NCI-H2107 treated with DMSO at 0.1 percent for 48 hours (cell line): Measurements from ENCODE around the gene GOLGA1.
"Not testable (repeated sequence)": the region's sequence is repeated elsewhere in the genome, so short reads cannot be mapped to it uniquely, and the experiment has no call there.

ENCODE experiments used
- DNase-seq: peaks from one replicate; lab custom pipeline; 2025; ENCODE audit not compliant: unreplicated experiment; lab: John Stamatoyannopoulos, UW

The GOLGA1 gene, protein sequence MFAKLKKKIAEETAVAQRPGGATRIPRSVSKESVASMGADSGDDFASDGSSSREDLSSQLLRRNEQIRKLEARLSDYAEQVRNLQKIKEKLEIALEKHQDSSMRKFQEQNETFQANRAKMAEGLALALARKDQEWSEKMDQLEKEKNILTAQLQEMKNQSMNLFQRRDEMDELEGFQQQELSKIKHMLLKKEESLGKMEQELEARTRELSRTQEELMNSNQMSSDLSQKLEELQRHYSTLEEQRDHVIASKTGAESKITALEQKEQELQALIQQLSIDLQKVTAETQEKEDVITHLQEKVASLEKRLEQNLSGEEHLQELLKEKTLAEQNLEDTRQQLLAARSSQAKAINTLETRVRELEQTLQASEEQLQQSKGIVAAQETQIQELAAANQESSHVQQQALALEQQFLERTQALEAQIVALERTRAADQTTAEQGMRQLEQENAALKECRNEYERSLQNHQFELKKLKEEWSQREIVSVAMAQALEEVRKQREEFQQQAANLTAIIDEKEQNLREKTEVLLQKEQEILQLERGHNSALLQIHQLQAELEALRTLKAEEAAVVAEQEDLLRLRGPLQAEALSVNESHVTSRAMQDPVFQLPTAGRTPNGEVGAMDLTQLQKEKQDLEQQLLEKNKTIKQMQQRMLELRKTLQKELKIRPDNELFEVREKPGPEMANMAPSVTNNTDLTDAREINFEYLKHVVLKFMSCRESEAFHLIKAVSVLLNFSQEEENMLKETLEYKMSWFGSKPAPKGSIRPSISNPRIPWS

DNA sequence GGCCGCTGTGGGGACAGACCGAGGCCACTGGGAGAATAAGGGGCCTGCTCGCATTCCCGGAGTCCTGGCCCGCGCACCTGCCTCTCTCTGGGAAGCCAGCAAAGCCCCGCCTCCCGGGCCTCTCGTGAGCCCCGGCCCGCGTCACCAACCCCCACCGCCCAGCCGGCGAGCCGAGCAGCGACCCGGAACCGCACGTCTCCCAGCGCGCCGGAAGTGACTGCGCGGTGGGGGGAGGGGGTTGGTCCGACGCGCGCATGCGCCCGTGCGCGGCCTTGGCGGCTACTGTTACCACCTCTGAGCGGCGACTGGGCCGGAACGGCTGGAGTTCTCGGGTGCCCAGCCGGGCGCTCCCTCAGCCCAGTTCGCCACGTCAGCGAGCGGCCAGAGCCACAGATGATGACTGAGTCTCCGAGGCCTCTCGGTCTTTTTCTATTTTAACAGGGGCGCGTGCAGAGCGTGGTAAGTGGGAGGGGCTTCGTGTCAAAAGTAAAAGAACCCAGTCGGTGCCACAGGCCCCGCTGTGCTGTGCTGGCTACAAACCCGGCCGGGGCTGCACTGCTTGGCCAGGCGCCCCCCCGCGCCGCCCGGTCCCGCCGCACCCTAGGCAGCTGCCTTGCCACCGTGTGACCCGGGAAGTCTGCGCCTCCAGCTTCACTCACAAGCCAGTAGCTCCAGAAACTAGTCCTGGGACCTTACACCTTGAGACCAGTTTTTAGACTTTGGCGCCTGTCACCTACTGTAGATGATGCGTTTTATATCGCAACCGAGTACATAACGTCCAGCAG is at the start of gene GOLGA1:
GOLGA1 (minus strand) TSS at position 190 of the 785 bp plus-strand sequence. CDS start 2,372 bp downstream, outside the sequence.
- peak; percentile 73 for DNase-seq

GRCh38 chr9:124983698-124984097 is 42.8 kb upstream of the GOLGA1 start:
- no peak for DNase-seq

DNA sequence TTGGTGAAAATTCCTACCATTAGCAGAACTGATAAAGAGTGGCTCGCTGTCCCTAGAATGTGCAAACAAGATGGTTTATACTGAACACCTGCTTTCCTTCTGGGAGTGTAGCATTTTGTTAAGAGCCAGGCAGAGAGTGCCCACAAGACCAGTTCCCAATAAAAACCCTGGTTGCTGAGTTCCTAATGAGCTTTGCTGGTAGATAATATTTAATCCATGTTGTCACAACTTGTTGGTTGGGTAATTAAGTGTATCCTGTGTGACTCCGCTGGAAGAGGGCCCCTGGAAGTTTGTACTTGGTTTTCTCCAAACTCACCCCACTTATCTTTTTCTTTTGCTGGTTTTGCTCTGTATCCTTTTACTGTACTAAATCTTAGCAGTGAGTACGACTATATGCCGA is 39.5 kb upstream of the GOLGA1 start:
- DNase-seq = no peak

DNA sequence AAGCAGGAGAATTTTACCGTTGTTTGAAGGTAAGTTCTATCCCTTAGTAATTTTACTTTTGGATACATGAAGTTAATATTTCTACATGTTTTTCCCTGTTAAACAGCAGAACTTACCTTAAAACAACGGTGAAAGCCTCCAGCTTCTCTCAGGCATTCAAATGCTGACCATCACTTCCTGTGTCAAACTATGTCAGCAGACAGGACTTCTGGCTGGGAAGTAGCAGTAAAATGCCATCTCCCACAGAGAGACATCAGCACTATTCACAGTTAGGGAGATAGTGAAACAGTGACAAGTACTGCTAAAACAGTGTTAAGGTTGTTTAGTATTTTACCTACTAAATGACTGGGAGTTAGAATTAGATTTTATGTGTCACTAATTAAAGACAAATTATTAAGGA is 34.2 kb upstream of the GOLGA1 start:
- no peak for DNase-seq

DNA sequence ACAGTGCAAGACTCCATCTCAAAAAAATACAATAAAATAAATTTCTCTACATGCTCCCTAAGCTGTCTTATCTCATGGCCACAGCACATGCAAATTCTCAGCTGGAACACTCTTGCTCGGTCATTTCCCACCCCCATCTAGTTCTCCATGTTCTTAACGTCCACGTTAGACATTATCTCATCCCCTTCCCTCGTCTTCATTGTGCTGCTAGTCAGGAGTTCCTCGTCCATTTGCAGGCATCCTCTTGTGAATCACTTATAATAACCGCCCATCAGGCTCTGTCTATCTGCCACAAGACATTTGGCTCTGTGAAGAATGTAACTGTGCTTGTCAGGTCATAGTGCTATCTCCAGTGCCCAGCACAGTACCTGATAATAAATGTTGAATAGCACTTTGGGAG is 32.9 kb upstream of the GOLGA1 start:
- no peak for DNase-seq

DNA sequence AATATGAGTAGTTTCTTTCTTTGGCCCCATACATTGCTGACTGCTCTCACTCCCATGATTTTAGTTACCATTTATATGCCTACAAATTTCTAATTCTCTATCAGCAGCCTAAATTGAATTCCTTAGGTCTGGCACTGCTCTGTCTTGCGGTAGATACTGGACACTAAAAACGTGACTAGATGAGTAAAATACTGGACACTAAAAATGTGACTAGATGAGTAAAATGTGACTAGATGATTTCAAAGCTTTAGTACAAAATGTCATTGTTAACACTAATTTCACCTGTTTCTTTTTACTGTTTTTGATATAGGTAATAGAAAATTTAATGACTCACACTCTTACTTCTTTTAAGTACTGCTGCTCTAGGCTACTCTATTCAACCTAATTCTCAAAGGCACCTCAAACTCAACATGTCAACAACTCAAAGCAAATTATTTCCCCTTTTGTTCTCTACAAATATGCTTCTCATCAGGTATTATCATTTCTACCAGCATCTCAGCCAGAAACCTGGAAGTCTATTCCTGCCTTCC is 31.4 kb upstream of the GOLGA1 start:
- DNase-seq = no peak

- DNase-seq = peak; percentile 11
These were observed 28.5 kb upstream of the GOLGA1 start for GRCh38 chr9:124969401-124969800.

DNA sequence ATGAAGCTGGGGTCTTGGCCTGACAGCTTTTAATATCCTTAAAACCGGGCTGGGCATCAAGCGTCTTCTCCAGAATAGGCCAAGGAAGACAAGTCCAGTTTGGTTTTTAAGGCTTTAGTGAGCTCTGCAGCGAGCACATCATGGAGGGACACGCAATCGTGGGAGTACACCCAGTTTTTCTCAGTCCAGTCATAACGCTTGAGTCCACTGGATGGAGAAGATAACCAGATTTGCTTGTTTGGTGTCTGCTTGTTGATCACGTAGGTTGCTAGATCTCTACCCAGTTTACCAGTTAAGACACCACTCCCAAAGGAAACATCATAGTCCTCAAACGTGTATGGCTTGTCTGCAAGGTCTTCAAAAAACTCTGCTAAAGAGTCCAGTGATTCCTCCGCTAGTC is 27.4 kb upstream of the GOLGA1 start:
- DNase-seq = no peak

DNA sequence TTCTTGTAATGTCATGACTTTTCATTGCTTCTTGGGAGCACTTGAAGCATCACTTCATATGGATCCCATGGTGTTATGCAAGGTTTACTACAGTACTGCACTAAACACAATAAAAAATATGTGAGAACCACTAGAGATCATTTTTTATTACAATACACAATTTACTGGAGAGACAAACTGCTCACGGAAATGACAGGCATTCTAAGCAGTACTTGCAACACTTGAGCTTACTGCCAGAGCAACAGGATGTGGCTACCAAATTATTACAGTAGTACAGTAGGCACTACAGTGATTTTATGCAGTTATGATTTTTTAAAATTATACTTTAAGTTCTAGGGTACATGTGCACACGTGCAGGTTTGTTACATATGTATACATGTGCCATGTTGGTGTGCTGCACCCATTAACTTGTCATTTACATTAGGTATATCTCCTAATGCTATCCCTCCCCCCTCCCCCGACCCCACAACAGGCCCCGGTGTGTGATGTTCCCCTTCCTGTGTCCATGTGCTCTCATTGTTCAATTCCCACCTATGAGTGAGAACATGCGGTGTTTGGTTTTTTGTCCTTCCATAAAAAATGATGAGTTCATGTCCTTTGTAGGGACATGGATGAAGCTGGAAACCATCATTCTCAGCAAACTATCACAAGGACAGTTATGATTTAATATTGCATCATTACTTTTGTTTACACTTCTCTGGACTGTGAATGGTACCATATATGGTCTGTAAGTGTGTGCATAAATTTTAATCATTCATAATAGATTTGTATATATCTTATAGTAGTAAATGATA is 25.1 kb upstream of the GOLGA1 start:
- DNase-seq = not testable (repeated sequence)

DNA sequence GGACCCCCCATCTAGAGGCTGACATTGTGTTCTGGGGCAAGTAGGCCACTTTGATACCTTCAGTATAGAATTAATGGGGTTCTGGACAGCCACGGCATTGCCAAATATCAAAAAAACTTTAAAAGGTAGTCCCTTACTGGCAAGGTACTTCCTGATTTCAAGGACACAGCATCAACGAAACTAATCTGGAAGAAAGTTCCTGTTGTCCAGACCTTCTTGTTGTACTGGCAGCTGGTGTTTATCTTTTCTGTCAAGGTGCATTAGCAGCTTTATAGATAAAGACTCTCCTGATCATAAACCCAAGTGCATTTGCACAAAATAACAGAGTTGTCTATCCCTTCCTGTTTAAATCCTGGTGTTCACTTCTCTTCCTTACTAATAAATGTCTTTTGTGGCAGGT is 23.7 kb upstream of the GOLGA1 start:
- DNase-seq = no peak

GRCh38 chr9:124964056-124964455 is 23.2 kb upstream of the GOLGA1 start:
- DNase-seq = no peak

- DNase-seq = no peak
These were observed 19.5 kb upstream of the GOLGA1 start for GRCh38 chr9:124960409-124960752.

DNA sequence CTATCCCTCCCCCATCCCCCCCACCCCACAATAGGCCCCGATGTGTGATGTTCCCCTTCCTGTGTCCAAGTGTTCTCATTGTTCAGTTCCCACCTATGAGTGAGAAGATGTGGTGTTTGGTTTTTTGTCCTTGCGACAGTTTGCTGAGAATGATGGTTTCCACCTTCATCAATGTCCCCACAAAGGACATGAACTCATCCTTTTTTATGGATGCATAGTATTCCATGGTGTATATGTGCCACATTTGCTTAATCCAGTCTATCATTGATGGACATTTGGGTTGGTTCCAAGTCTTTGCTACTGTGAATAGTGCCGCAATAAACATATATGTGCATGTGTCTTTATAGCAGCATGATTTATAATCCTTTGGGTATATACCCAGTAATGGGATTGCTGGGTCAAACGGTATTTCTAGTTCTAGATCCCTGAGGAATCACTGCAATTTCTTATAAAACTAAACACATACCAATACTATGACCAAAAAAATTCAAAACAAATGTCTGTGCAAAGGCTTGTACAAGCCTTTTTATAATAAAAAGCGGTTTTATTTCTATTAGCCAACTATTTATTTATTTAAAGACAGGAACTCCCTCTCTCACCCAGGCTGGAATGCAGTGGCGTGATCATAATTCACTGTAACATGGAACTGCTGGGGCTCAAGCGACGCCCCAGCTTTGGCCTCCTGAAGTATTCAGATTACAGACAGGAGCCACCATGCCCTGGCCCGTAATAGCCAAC is 19.0 kb upstream of the GOLGA1 start:
- not testable (repeated sequence) for DNase-seq

GRCh38 chr9:124954255-124954654 is 13.4 kb upstream of the GOLGA1 start:
- DNase-seq = no peak

GRCh38 chr9:124950050-124950718 is 9.3 kb upstream of the GOLGA1 start:
- no peak for DNase-seq

DNA sequence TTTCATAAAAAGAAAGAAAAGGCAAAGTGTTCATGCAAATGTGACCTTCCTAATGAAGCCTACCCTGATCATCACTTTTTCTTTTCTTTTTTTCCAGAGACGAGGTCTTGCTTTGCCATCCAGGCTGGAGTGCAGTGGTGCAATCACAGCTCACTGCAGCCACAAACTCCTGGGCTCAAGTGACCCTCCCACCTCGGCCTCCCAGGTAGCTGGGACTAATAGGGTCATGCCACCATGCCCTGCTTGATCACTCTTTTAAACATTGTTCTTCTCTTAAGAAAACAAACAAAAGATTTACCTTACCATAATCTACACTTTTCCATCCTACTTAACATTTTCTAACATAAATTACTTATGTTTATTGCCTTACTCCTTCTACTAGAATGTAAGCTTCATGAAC is 8.5 kb upstream of the GOLGA1 start:
- no peak for DNase-seq

GRCh38 chr9:124947727-124948391 is 7.0 kb upstream of the GOLGA1 start:
- DNase-seq = no peak

- DNase-seq = no peak
These were observed 5.3 kb upstream of the GOLGA1 start for GRCh38 chr9:124946167-124946566.
